BE2C (cell line): ENCODE measurements around the gene ZBED1.
"Not testable (repeated sequence)": the region's sequence is repeated elsewhere in the genome, so short reads cannot be mapped to it uniquely, and the experiment has no call there.

Source experiments
- DNase-seq: peaks from one replicate; pipeline ENCODE4 v3.0.0-alpha.2; 2020
- H3K27me3 ChIP-seq: fragments of 250-450 bp; sonication (Bioruptor Pico); 2 replicates; pipeline ENCODE4 v1.5.1; 2020; ENCODE audit warnings: mild to moderate bottlenecking
- H3K36me3 ChIP-seq: fragments of 250-450 bp; sonication (Bioruptor Pico); 2 replicates; pipeline ENCODE4 v1.5.1; 2020; ENCODE audit warnings: mild to moderate bottlenecking
- H3K4me1 ChIP-seq: fragments of 250-450 bp; sonication (Bioruptor Pico); 2 replicates; pipeline ENCODE4 v1.5.1; 2020
- H3K4me3 ChIP-seq: 2 replicates; pipeline ENCODE4 v1.5.1; 2011; ENCODE audit warnings: low read depth, low read length
- H3K9me3 ChIP-seq: fragments of 250-450 bp; sonication (Bioruptor Pico); 2 replicates; pipeline ENCODE4 v1.5.1; 2020
- CTCF ChIP-seq: IDR thresholded peaks from 2 replicates; pipeline ENCODE4 v1.5.1; 2012; ENCODE audit warnings: mild to moderate bottlenecking, low read depth, low read length

ZBED1 gene

GRCh38 chrX:2461711-2462016, 39.1 kb downstream of the ZBED1 start:
- no peak for TF ChIP-seq CTCF
- no peaks in the 10 kb centered on the region for H3K27me3 ChIP-seq
- H3K4me3 ChIP-seq, result no peak overlapping the region
- no peaks in the 10 kb centered on the region for H3K4me1 ChIP-seq
- H3K36me3 ChIP-seq, result no peaks in the 10 kb centered on the region
- H3K9me3 ChIP-seq, result no peaks in the 10 kb centered on the region
- no peak for DNase-seq

GRCh38 chrX:2460821-2461710, 39.7 kb downstream of the ZBED1 start:
- DNase-seq, H3K4me1 ChIP-seq, H3K4me3 ChIP-seq: not testable (repeated sequence)

GRCh38 chrX:2460048-2460447, 40.7 kb downstream of the ZBED1 start:
- DNase-seq, H3K36me3 ChIP-seq, H3K27me3 ChIP-seq, H3K4me3 ChIP-seq, H3K9me3 ChIP-seq, H3K4me1 ChIP-seq: not testable (repeated sequence)

More at GRCh38 chrX:2460821-2461710, 39.7 kb downstream of the ZBED1 start:
- H3K36me3 ChIP-seq, H3K27me3 ChIP-seq, H3K9me3 ChIP-seq: not testable (repeated sequence)

GRCh38 chrX:2458309-2458708, 42.5 kb downstream of the ZBED1 start:
- Histone ChIP-seq H3K27me3 (no peaks in the 10 kb centered on the region), H3K36me3 (no peaks in the 10 kb centered on the region), H3K9me3 (no peaks in the 10 kb centered on the region), H3K4me1 (no peaks in the 10 kb centered on the region), H3K4me3 (no peak overlapping the region)
- no peak for DNase-seq
- TF ChIP-seq CTCF, result no peak

GRCh38 chrX:2457289-2458133, 43.3 kb downstream of the ZBED1 start:
- Histone ChIP-seq H3K4me3 (no peak overlapping the region), H3K36me3 (no peaks in the 10 kb centered on the region), H3K27me3 (no peaks in the 10 kb centered on the region), H3K9me3 (no peaks in the 10 kb centered on the region), H3K4me1 (no peaks in the 10 kb centered on the region)
- DNase-seq, result no peak
- no peak for TF ChIP-seq CTCF

- DNase-seq, H3K4me3 ChIP-seq, H3K4me1 ChIP-seq, H3K36me3 ChIP-seq, H3K27me3 ChIP-seq, H3K9me3 ChIP-seq: not testable (repeated sequence)
Measured at GRCh38 chrX:2456091-2456490, 44.7 kb downstream of the ZBED1 start.

GRCh38 chrX:2454620-2455019, 46.2 kb downstream of the ZBED1 start:
- H3K36me3 ChIP-seq, H3K27me3 ChIP-seq, H3K4me3 ChIP-seq, H3K4me1 ChIP-seq, DNase-seq, H3K9me3 ChIP-seq: not testable (repeated sequence)

GRCh38 chrX:2452799-2453198, 48.0 kb downstream of the ZBED1 start:
- no peaks in the 10 kb centered on the region for H3K9me3 ChIP-seq
- H3K36me3 ChIP-seq, result no peaks in the 10 kb centered on the region
- no peak overlapping the region for H3K4me3 ChIP-seq
- no peak for TF ChIP-seq CTCF
- H3K4me1 ChIP-seq, result no peaks in the 10 kb centered on the region
- H3K27me3 ChIP-seq, result no peaks in the 10 kb centered on the region
- no peak for DNase-seq
